ENCODE measurements around the gene CLN3. TPM values are rescaled to one million over a fixed set of nuclear protein-coding genes. Genes with fewer than 3 reads are reported as not detected.

The CLN3 gene
- total RNA-seq, 1 experiment from 2014 or later = 60.9 TPM

- Histone ChIP-seq H3K4me1 (ENCODE audit: control insufficient read depth, insufficient read depth, low read length) (no peaks in the 10 kb centered on the region; the same call in 1 of the 2 replicates), H3K4me3 (ENCODE audit: low read depth in 2 of 2, low read length in 2 of 2) (no peak overlapping the region), H3K27ac (ENCODE audit: low read length) (no peak overlapping the region), H3K36me3 (ENCODE audit: control insufficient read depth, insufficient read depth, low read length) (no peaks in the 10 kb centered on the region), H3K27me3 (ENCODE audit: control insufficient read depth, insufficient read depth, low read length) (no peaks in the 10 kb centered on the region), H3K9me3 (ENCODE audit: control insufficient read depth, insufficient read depth, low read depth, low read length) (no peaks in the 10 kb centered on the region)
- DNase-seq (ENCODE audit: low read depth, low spot score) = no peak
- intact Hi-C loops (cut with micrococcal nuclease; ENCODE audit: unreplicated experiment) (no loop called here), in situ Hi-C loops (cut with HindIII; ENCODE audit: low pct_unique_long_range_greater_than_20kb, low sequenced_read_pairs) (no loop called here)
- ChIA-PET CTCF (interaction anchor here (0.5 kb wide), 1 partner anchor 28 kb away, joined by 3 read pairs; no protein-coding TSS in a partner anchor), POLR2A (no interaction called here)
- no peak for ATAC-seq
- no TSS peak for BruUV-seq (replicated peaks)
- TF ChIP-seq SIN3A (IDR thresholded peaks at IDR 0.05; ENCODE audit: borderline replicate concordance, insufficient read depth, low read depth, low read length) (no peak), CTCF (IDR thresholded peaks at IDR 0.05) (no peak), TCF7L2 (IDR thresholded peaks at IDR 0.05; ENCODE audit: low read depth, low read length) (no peak), POLR2AphosphoS5 (IDR thresholded peaks at IDR 0.05; ENCODE audit: low read depth, low read length) (no peak), REST (IDR thresholded peaks at IDR 0.05; ENCODE audit: insufficient read depth in 1 of 2, low read depth in 2 of 2, low read length in 1 of 2) (no peak)
Measured at GRCh38 chr16:28496844-28497243, 5.0 kb upstream of the CLN3 start.

GRCh38 chr16:28495795-28496749, 4.2 kb upstream of the CLN3 start:
- no peaks in the 10 kb centered on the region; the same call in 1 of the 2 replicates for H3K36me3 ChIP-seq (ENCODE audit: control insufficient read depth, insufficient read depth, low read length)
- intact Hi-C loops (cut with micrococcal nuclease; ENCODE audit: unreplicated experiment) (no loop called here), in situ Hi-C loops (cut with HindIII; ENCODE audit: low pct_unique_long_range_greater_than_20kb, low sequenced_read_pairs) (no loop called here)
- H3K9me3 ChIP-seq (ENCODE audit: control insufficient read depth, insufficient read depth, low read depth, low read length) = no peaks in the 10 kb centered on the region
- H3K4me1 ChIP-seq (ENCODE audit: control insufficient read depth, insufficient read depth, low read length) = no peaks in the 10 kb centered on the region; the same call in 1 of the 2 replicates
- no peak for TF ChIP-seq SIN3A (IDR thresholded peaks at IDR 0.05; ENCODE audit: borderline replicate concordance, insufficient read depth, low read depth, low read length)
- no peak for TF ChIP-seq CTCF (IDR thresholded peaks at IDR 0.05)
- TF ChIP-seq POLR2AphosphoS5 (IDR thresholded peaks at IDR 0.05; ENCODE audit: low read depth, low read length) = no peak
- TF ChIP-seq TCF7L2 (IDR thresholded peaks at IDR 0.05; ENCODE audit: low read depth, low read length) = no peak
- TF ChIP-seq REST (IDR thresholded peaks at IDR 0.05; ENCODE audit: insufficient read depth in 1 of 2, low read depth in 2 of 2, low read length in 1 of 2) = no peak
- DNase-seq (ENCODE audit: low read depth, low spot score) (no peak), ATAC-seq (no peak)
- BruUV-seq (replicated peaks) = no TSS peak
- no peak overlapping the region for H3K4me3 ChIP-seq (ENCODE audit: low read depth in 2 of 2, low read length in 2 of 2)
- no peak overlapping the region for H3K27ac ChIP-seq (ENCODE audit: low read length)
- ChIA-PET CTCF (interaction anchor here (0.5 kb wide), 1 partner anchor 28 kb away, joined by 3 read pairs; no protein-coding TSS in a partner anchor), POLR2A (no interaction called here)
- no peaks in the 10 kb centered on the region for H3K27me3 ChIP-seq (ENCODE audit: control insufficient read depth, insufficient read depth, low read length)

Data from Panc1 (cell line).